NCI-H1092 (cell line): Measurements from ENCODE around the gene EZH2.

ENCODE experiments used
- DNase-seq: peaks from one replicate; lab custom pipeline; 2025; lab: John Stamatoyannopoulos, UW

EZH2 gene

DNA sequence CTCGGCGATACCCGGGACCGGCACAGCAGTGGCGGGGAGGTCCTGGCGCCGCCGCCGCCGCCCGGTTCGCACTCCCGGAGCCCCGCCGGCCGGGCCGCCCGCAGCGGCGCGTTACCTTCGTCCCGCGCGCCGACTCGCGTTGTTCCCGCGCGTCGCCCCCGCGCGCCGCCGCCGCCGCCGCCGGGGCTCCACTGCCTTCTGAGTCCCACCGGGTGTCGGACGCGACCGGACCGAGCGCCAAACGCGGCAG lies at the start of gene EZH2:
EZH2 (minus strand) TSS at position 243 of the 250 bp plus-strand sequence. CDS start 36,993 bp downstream, outside the sequence.
- DNase-seq: no peak

DNA sequence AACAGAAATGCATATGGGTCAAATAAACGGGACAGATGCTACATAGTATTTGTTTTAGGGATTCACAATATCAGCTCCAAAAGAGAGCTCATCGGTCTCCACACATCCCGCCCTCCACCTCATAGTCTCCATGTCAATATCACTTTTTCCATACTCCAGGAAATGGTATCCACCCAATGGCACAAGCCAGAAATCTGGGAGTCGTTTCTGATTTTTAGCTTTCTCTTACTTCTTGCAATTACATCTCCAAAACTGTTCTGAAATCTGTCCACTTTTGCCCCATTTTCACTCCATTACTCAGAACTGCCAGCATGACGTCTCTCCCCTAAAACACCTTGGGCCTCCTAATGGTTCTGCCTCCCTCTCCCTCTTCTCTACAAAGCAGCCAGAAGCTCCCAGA lies 47.4 kb upstream of the EZH2 start:
- DNase-seq: no peak

DNA sequence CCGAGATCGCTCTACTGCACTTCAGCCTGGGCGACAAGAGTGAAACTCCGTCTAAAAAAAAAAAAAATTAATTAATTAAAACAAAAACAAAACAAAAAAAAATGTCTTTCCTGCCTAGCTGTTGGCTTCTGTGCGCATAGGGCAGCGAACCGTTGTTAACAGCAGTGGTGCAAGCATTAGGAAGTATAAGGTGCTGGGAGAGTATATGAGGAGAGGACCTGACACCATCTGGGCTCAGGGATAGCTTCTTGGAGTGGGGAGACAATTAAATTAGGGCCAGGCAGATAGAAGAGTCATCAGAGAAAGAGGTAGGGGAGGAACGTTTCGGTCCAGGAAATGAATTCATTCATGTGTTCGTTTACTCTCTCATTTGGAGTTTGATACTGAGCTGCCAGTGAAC lies 46.2 kb upstream of the EZH2 start:
- DNase-seq: no peak

DNA sequence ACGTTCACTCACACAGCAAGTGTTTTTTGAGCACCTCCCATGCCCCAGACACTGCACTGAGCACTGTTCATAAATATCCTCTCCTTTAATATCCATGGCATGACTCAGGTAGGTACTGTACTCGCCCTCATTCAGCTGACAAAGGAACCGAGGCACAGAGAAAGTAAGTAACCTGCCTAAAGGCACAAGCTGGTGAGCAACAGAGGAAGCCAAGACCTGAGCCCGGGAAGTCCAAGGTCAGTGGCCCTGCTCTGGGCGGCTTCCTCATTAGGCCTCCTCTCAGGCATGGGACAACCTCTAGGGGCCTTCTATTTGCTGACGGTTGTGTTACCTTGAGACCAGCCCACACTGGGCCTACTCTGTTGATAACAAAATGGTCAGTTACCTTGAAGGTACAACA lies 45.1 kb upstream of the EZH2 start:
- no peak for DNase-seq

DNA sequence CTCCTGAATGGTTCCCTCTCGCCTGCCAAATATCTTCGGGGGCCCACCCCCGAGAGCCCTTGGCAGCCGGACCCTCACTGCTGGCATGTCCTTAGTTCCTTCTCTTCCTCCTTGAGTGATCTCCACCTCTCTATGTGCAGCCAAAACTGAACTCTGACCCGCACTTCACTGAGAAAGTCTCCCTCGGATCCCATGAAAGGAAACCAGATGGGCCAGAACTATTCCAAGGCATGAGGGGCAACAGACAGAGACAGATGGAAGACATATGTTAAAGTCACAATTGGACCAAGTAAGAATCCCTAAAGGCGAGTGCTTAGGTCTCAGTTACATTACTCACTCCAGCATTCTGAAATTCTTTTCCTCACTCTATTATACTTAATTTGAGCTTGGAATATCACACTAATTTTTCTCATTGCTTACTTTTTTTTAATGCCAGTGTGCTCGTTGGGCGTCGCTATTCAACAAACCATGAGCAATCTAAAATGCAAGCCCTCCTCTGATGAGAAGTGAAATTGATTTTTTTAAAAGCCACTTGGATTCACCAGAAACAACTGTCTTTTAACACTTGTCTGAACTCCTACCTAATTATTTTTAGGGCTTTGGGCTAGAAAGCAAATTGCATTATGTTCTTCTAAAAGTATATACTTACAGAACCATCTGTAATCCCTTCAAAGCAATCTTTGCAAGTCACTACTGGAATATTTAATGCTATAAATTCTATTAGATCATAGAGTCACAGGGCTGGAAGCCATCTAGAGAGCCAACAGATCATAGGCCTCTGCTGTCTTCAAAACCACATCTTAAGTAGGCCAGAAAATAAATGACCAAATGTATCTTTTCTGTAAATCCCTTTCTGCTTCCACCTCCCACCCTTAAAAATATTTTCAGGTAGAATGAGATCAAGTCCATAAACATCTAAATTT lies 43.3 kb upstream of the EZH2 start:
- DNase-seq: no peak

DNA sequence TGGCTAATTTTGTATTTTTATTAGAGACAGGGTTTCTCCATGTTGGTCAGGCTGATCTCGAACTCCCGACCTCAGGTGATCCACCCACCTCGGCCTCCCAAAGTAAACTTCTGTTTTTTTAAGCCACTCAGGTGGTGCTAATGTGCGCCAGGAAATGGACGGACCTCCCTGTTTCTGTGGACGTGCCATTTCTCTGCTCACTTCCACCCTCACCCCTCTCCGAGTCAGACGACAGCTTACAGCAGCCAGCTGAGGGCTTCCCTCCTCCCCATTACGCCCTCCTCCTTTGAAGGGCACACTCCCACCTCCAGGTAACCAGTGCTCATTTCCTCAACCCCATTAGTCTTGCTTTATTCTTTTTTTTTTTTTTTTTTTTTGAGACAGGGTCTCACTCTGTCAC lies 41.7 kb upstream of the EZH2 start:
- DNase-seq: no peak

DNA sequence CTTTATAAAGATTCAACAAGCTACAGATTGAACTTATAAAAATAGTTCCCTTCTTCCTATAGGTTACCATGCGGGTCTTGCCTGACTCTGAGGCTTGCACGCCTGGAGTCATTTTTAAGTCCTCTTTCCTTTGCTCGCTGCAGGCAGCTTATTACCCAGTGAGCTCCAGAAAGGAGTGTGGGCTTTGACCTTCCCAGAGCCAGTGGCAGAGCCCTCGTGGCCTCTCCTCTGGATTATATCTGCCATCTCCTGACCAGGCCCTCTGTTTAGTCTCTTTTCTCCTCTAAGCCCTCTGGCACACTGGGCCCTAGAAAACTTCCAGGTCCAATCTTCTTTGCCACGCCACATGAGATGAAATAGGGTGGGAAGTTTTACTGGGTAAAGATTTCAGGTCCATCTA lies 39.9 kb upstream of the EZH2 start:
- DNase-seq: no peak

DNA sequence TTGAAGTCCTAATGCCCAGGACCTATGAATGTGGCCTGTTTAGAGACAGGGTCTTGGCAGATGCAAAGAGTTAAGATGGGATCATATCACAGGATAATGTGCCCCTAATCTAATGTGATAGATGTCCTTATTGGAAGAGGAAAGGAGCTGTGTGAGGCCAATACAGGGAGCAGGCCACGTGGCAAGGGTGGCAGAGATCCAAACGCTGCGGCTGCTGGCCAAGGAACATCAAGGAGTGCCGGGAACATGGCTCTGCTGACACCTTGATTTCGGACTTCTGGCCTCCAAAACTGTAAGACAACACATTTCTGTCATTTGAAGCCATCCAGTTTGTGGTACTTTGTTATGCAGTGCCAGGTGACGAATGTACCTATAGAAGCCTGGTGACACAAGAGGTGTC lies 37.7 kb upstream of the EZH2 start:
- DNase-seq: peak; percentile 10

DNA sequence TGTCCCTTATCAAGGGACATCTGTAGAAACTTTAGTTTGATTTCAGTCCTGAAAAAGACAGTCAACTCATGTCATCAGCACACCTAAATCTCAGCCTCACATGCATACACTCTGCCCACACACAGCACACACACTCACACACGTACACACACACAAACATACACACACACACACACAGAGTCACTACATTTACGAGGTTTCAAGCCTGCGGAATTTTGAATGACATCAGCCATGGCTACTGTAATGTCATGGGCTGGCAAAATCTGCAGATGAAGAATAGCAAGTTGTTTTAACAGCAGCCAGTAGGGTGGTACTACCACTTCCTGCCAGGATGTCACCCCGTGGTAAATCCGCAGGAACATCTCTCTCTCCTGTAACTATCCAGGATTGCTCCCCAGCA lies 37.1 kb upstream of the EZH2 start:
- no peak for DNase-seq

DNA sequence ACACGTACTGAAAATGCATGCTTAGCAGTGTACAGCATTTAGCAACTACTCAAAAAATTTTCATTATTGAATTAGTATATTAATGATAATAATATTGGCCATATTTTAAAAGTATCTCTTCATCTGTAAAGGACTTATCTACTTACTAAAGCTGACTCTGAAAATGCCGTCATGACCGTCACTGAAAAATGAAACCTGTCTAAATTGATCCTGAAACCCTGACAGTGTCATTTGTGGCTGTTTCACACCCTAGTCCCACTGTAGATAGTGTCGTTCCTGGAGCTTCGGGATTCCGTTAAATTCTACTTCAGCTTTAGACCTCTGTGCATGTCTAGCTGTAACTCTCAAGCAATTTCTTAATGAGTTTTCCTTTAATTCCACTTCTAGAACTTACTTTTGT lies 35.8 kb upstream of the EZH2 start:
- no peak for DNase-seq

DNA sequence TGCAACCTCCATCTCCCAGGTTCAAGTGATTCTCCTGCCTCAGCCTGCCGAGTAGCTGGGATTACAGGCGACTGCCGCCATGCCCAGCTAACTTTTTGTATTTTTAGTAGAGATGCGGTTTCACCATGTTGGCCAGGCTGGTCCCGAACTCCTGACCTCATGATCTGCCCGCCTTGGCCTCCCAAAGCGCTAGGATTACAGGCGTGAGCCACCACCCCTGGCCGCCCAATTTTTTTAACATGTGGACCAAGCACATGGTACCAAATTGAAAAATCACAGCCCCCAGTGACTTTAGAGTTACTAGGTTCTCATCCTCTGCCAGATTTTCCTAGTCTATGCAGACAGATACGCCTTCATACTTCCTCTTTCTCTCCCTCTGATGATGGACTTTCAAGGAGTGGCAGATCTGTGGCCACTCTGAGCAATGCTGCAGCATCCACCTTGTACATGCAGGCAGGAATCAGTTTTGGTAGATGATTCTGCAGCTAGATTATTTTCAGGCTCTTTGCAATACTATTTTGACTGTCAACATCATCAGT lies 34.0 kb upstream of the EZH2 start:
- DNase-seq: no peak

DNA sequence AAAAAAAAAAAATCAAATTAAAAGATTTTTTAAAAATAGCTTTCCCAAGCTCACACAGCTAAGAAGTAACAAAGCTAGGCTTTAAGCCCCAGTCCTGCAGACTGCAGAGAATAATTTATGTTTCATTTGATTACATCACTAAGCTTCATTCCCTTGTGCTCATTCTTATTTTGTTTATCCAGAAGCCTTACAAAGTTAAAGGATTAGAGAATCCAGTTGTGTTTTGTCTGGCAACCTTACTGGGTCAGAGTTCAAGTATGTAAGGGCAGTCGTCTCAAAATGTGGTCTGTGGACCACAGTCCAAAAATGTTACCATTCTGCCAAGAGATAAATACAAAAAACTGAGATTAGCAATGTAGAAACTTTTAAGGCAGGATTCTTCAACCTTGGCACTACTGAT lies 32.1 kb upstream of the EZH2 start:
- no peak for DNase-seq

DNA sequence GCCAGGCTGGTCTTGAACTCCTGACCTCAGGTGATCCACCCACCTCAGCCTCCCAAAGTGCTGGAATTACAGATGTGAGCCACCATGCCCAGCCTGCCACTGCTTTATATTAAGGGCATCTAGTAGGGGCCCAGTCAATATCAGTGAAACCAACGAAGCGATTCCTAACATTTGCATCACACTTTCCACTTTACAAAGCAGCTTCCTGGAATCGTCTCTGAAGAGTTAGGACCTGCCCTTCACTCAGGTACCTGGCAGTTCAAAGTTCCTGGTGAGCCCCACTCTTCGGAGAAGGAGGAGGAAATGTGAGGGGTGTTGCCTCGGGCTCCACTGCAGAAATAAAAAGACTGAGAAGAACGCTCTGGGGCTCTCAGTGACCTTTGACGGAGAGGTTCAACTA lies 31.1 kb upstream of the EZH2 start:
- no peak for DNase-seq

DNA sequence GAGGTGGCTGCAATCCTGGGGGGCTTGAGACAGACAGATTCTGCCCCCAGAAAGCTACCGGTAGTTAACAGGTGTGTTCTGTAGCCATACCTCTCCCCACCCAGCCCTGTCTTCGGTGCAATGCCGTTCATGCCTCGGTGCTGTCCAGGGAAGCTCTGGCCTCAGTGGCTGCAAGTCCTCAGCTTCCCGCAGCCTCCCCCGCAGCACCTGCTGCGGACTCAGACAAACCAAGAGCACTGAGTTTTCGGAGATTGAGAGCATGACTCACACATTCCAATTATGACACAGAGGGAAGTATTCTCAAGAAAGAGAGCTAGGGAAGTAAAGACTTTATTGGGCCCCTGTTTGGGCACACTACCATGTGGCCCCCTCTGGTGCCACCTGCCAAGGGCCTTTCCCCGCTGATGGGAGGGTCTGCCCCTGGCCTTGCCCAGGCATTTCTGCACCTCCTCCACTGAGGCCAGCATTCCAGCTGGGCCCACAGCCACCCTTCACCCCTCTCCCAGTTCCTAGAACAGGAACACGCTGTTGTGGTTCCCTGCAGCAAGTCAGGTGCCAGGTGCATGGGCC lies 30.2 kb upstream of the EZH2 start:
- no peak for DNase-seq

DNA sequence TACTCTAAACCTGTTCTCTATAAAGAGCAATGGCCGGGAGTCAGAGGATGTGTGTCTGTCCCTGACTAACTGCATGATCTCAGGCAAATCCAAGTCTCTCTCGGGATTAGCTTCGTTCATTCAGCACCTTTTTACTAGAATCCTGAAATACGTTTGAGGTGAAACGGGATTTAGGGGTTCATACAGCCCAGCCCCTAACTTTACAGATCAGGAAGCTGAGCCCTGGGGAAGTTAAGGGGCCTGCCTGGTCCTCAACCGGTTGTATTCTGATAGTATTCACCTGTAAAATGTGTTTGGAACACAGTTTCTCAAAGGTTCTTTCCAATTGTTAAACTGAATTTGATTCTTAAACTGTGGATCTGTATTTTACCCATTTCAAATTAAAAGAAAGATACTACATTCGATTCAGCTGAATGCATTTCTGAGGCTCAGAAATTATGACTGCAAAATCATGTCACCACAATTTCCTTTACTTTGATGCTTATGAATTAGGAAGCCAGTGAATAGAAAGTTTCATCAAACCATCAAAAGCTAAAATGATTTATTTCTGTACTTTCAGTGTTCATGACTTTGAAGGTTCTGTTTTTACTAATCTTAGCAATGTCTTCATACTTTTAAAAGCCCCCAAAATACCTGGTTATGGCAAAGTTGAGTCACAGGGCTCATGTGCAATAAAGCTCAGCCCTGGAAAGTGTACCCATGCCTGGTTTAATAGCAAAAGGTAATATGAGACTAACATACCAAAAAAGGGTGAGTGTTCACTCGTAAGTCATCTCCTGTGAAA lies 28.9 kb upstream of the EZH2 start:
- no peak for DNase-seq

DNA sequence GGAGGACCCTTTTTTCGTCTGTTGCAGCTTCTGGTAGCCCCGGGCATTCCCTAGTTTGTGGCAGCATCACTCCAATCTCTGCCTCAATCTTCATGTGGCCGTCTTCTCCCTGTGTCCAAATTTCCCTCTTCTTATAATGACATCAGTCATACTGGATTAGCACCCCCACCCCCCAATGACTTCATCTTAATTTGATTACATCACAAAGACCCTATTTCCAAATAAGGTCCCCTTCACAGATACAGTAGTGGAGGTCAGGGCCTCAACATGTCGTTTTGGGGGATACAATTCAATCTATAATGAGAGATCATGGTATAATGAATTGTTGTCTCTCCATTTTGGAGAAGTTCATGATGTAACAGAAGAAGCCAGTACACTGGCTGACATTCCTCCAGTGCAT lies 28.1 kb upstream of the EZH2 start:
- no peak for DNase-seq

DNA sequence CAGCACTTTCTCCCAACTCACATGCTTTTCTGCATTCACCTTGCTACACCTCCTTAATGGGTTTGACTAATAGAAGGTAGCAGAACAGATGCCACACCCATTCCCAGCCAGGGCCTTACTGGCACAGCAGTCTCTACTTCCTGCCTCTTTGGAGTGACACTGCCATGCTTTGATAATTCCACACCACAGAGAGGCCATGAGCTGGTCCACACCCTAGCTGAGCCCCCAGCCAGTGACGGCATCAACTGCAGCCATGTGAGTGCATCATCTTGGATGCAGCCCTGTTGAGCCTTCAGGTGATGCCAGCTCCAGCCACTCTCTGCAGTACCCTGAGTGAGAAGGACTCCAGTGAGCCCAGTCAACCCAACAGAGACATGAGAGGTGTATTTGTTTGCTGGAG lies 27.5 kb upstream of the EZH2 start:
- no peak for DNase-seq

DNA sequence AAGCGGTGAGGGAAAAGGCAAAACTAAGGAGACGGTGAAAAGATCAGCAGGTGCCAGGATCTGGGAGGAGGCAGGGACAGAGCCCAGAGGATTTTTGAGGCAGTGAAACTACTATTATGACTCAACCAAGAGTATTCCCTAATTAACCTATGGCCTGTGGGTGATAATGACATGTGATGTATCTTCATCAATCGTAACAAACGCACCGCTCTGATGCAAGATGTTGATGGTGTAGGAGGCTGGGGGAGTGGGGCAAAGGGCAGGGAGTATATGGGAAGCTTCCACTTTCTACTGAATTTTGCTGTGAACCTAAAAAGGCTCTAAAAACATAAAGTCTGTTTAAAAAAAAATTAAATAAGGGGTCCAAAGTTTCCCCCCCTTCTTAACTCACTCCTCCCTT lies 25.5 kb upstream of the EZH2 start:
- DNase-seq: no peak

DNA sequence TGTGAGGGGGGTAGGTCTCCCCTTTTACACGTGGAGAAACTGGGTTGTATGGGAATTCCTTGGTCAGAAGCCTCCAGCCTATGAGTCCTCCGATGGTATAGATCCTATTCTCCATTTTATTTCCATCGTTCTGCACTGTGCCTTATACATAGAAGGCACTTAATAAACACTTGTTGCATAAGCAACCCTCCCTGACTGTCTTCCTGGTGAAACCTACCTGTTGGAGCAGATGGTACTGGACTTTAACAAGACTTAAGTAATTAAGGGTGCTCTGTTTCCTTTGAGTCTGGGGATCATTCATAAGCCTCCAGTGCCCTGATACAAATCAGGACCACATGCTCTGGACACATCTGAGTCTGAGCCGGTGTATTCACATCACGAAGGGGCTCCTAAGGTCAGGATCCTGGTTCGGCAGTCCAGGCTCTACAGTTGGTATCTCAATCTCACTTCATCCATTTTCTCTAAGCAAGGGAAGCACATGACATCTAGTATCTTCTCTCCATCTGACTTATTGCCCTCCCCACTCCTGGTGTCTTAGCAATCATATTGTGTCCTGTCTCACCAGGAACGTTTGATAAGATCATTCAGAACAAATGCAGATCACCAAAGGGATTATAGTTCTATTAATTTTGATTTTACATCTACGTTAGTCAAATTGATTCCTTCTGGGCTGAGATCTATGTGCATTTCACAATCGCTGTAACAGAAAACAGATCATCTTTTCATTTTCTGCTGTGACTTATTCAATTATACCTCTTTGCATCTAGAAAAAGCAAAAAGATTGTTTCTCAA lies 22.8 kb upstream of the EZH2 start:
- DNase-seq: no peak

DNA sequence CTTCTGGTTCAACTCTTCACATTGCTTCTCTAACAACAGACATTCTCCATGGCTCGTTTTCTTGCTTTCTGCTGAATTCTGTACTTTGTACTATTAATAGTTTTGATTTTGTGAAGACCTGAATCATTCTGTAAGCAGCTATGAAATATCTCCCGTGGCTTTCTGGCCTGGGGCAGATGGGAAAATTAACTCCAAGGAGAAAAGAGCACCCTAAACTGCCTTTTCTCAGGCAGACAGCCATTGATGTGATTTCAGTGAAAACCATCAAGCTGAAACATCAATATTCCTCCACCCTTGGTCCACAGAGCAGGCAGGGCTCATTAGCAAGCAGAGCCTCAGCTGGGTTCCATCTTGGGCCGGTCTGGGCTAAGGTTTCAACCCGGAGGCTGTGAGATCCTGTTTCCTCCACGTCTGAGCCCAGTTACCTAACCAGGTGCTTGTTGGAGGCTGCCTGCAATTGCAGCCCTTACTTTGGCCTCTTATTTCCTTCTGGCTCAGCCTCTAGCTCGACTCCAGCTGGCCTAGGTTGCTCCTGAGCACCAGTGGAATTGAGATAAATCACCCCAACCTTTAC lies 21.1 kb upstream of the EZH2 start:
- DNase-seq: no peak

DNA sequence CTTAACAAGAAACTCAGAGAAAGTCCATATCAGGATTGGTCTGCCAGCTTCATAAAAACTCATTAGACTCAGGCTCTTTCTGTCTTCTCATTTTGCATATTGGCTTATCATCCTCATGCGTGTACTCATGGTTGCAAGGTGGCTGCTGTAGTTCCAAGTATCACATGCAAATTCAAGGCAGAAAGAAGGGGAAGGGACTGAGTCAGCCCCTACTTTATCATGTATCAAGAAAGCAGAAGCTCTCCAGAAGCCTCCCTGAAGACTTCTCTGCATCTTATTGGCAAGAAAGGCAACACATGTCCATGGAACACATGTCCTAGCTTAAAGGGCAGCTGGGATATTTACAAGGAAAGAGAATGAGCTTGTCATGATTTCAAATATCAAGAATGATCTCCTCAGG lies 19.4 kb upstream of the EZH2 start:
- no peak for DNase-seq

DNA sequence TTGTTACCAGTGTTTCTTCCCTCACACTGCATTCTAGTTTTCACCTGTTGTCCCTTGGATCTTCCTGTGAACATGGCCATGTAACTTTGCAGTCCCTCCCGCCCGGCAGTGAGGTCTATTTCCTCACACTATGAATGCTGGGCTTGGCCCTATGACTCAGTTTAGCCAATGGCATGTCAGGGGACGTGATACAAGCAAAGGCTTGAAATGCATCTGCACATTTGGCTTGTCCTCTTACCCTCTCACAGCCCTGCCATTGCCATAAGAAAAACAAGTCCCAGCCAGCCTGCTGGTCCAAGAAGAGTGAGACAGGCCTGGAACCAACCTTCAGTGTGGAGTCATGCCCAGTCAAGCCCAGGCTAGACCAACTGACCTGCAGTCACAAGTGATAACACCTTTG lies 17.1 kb upstream of the EZH2 start:
- DNase-seq: no peak
